Adrenal gland (tissue), 19 donors: ENCODE data around the gene HEXA. TPM values are rescaled to one million over a fixed set of nuclear protein-coding genes. Genes with fewer than 3 reads are reported as not detected.

Experiments
- DNase-seq, 7 donors: peaks; one replicate each; pipeline ENCODE4 v3.0.0-alpha.2; 2019 to 2020
- H3K27ac ChIP-seq, 5 donors: fragments of 200-600 bp; sonication (generic) in 4 of 5; 1 replicate in 3 of 5; 2 replicates in 2 of 5; pipeline versions ENCODE4 v1.5.1 to v1.8.0; 2016 to 2020; ENCODE audit warnings: mild to moderate bottlenecking in 1 of 5
- H3K27me3 ChIP-seq: fragments of 200-600 bp; 2 replicates; pipeline ENCODE4 v1.8.0; 2021
- H3K36me3 ChIP-seq, 2 donors: fragments of 200-600 bp; replicated peaks in 1 of 2; 1 replicate in 1 of 2; 2 replicates in 1 of 2; pipeline versions ENCODE4 v1.5.1 to v1.8.0; 2018 to 2022
- H3K4me1 ChIP-seq, 2 donors: fragments of 200-600 bp; replicated peaks in 1 of 2; 1 replicate in 1 of 2; 2 replicates in 1 of 2; pipeline versions ENCODE4 v1.5.1 to v1.8.0; 2018 to 2021
- H3K4me3 ChIP-seq, 4 donors: fragments of 200-600 bp; sonication (generic) in 3 of 4; one replicate each; pipeline ENCODE4 v1.5.1; 2016 to 2018
- H3K9me3 ChIP-seq, 3 donors: fragments of 200-600 bp; sonication (generic) in 1 of 3; replicated peaks in 1 of 3; 1 replicate in 2 of 3; 2 replicates in 1 of 3; pipeline versions ENCODE4 v1.5.1 to v1.8.0; 2016 to 2021
- POLR2A ChIP-seq, 2 donors: fragments of 450-650 bp; IDR thresholded peaks; one replicate each; pipeline ENCODE4 v1.6.1; 2017; ENCODE audit warnings: antibody characterized with exemption in 2 of 2, mild to moderate bottlenecking in 2 of 2, moderate library complexity in 1 of 2
- WGBS, 4 donors: extraction: QIAGEN DNeasy Blood & Tissue Kit in 2 of 4; methylation state at CpG; one replicate each; pipeline versions ENCODE4 v1.1.5 to v1.1.7; 2013 to 2017; 5-methylcytosine and 5-hydroxymethylcytosine counted together
- intact Hi-C, 2 donors: fragments of 100-400 bp; cut with DNase I; formaldehyde crosslinking; loops; one replicate each; pipeline versions ENCODE4 v1.14.1 to v1.15.0; 2022 to 2023
- long read RNA-seq, 10 donors: library from polyadenylated mRNA in 3 of 10; unstranded in 2 of 10; stranded (forward) in 1 of 10; transcript quantifications; one replicate each; pipeline ENCODE4 v2.0.0 and lab custom pipeline, GENCODE V29; 2021 to 2026
- polyA plus RNA-seq, 3 donors: library from polyadenylated mRNA; stranded (reverse); fragments of 200-250 nt in 2 of 3; fragments of 350-450 nt in 1 of 3; fragmentation: Illumina TruSeq in 1 of 3; extraction: RNeasy Lipid Tissue Mini Kit (QIAGEN cat#74804) in 1 of 3; gene quantifications; one replicate each; pipeline ENCODE4 v1.2.3, GENCODE V29; 2013 to 2014
- total RNA-seq, 9 donors: library from RNA; depleted of rRNA in 4 of 9; stranded (reverse); fragments of >200 nt in 4 of 9; fragments of 120-200 nt in 1 of 9; fragmentation: NEBNext Ultra II Directional in 1 of 9; extraction: Animal tissue kit (Norgen Biotek cat#: 25700) in 1 of 9; gene quantifications; one replicate each; pipeline versions ENCODE4 v1.1.0 to v1.2.4, GENCODE V29; 2013 to 2023
- TF ChIP-seq, protein P1 (sequence below), 6 experiments: fragments of 450-650 bp in 4 of 6; fragments of 200-600 bp in 2 of 6; sonication (generic) in 1 of 6; IDR thresholded peaks; 1 replicate in 5 of 6; 2 replicates in 1 of 6; pipeline versions ENCODE4 v1.5.1 to v1.8.0; 2016 to 2021; ENCODE audit warnings: antibody characterized with exemption in 6 of 6, mild to moderate bottlenecking in 2 of 6, moderate library complexity in 1 of 6
- donor health status: healthy with polysubstance abuse.
- donor health status: Bipolar disorder and iron deficiency.
- donor health status: DM: yes; HTN: yes; CAD: no.
- donor health status: DM: no; HTN: no; CAD: no.
- donor health status: DM: no; HTN: no; CAD: no.
- donor health status: DM: yes; HTN: yes; CAD: no.

The HEXA gene
- total RNA-seq (100 to 1,000 TPM in 8 of 9 donors, 10 to 100 TPM in 1; 82.2 to 219 (median 150) TPM), polyA plus RNA-seq (100 to 1,000 TPM in 2 of 3 donors, 10 to 100 TPM in 1; 80.1 to 372 (median 289) TPM)
- long read RNA-seq, donor 1, full-length matches to known transcripts, result 35 of 35 reads
- long read RNA-seq, donor 1, partial matches to known transcripts, result 0 of 35 reads
- long read RNA-seq, donor 1, other reads (novel, unspliced or antisense), result 0 of 35 reads
- long read RNA-seq, donor 2, full-length matches to known transcripts, result 11 of 11 reads
- long read RNA-seq, donor 2, partial matches to known transcripts, result 0 of 11 reads
- long read RNA-seq, donor 2, other reads (novel, unspliced or antisense), result 0 of 11 reads
- long read RNA-seq, donor 3, full-length matches to known transcripts, result 26 of 34 reads
- long read RNA-seq, donor 3, partial matches to known transcripts, result 8 of 34 reads
- long read RNA-seq, donor 3, other reads (novel, unspliced or antisense), result 0 of 34 reads
- long read RNA-seq, donor 4, full-length matches to known transcripts, result 118 of 135 reads
- long read RNA-seq, donor 4, partial matches to known transcripts, result 8 of 135 reads
- long read RNA-seq, donor 4, other reads (novel, unspliced or antisense), result 9 of 135 reads
- long read RNA-seq, donor 5, full-length matches to known transcripts, result 243 of 302 reads
- long read RNA-seq, donor 5, partial matches to known transcripts, result 6 of 302 reads
- long read RNA-seq, donor 5, other reads (novel, unspliced or antisense), result 53 of 302 reads
- long read RNA-seq, donor 6, full-length matches to known transcripts, result 83 of 95 reads
- long read RNA-seq, donor 6, partial matches to known transcripts, result 8 of 95 reads
- long read RNA-seq, donor 6, other reads (novel, unspliced or antisense), result 4 of 95 reads
- long read RNA-seq, donor 7, full-length matches to known transcripts, result 11 of 17 reads
- long read RNA-seq, donor 7, partial matches to known transcripts, result 6 of 17 reads
- long read RNA-seq, donor 7, other reads (novel, unspliced or antisense), result 0 of 17 reads
- long read RNA-seq, donor 8, full-length matches to known transcripts, result 40 of 40 reads
- long read RNA-seq, donor 8, partial matches to known transcripts, result 0 of 40 reads
- long read RNA-seq, donor 8, other reads (novel, unspliced or antisense), result 0 of 40 reads
- long read RNA-seq, donor 9, full-length matches to known transcripts, result 24 of 24 reads
- long read RNA-seq, donor 9, partial matches to known transcripts, result 0 of 24 reads
- long read RNA-seq, donor 9, other reads (novel, unspliced or antisense), result 0 of 24 reads
- long read RNA-seq, donor 10, full-length matches to known transcripts, result 20 of 20 reads
- long read RNA-seq, donor 10, partial matches to known transcripts, result 0 of 20 reads
- long read RNA-seq, donor 10, other reads (novel, unspliced or antisense), result 0 of 20 reads

DNA sequence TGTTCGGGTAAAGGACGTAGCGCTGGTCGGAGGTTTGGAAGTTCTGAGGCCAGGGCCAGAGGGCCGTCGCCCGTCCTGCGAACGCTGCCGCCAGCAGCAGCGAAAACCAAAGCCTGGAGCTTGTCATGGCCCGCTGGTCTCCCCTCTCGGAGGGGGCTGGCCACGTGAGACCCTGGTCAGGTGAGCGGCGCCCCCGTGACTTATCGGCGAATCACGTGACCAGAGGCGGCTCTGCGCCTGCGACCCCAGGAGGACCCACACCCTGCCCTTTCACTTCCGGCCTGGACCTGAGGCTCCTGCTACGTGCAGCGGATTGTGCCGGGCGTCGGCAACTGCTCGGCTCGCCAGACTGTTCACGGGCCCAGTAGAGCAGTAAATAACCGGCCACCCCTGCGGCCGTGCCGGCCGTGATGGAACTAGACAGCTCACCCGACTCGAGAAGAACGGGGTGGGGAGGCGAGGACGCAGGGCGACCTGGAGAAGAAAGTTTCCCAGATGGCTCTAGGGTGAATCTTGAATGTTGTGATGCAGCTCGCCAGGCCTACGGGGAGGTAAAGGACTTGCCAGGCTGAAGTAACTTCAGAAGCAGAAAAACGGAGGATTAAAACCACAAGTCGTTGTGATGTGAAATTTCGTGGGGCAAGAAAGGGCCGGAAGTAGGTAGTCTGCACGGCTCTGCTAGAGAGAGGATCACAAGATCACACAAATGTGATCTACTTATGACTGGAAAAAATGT is at the start of gene HEXA:
Gene HEXA (minus strand): TSS at position 169 of the 736 bp plus-strand sequence. CDS start 42 bp downstream, at position 127.
- Histone ChIP-seq H3K4me1 (peaks cover 7 to 48% of the 10 kb centered on the region in 2 donors), H3K27me3 (no peaks in the 10 kb centered on the region), H3K27ac (peak within 1 kb of the TSS; percentile 82 to 95 (median 87)), H3K36me3 (no peaks in the 10 kb centered on the region), H3K4me3 (peak within 1 kb of the TSS; percentile 70 to 80 (median 78)), H3K9me3 (no peaks in the 10 kb centered on the region)
- DNase-seq, result peak; percentile 97 to 98 (median 98)
- peak; percentile 73 to 90 for TF ChIP-seq POLR2A (IDR thresholded peaks at IDR 0.05)
- TF ChIP-seq, protein P1, sequence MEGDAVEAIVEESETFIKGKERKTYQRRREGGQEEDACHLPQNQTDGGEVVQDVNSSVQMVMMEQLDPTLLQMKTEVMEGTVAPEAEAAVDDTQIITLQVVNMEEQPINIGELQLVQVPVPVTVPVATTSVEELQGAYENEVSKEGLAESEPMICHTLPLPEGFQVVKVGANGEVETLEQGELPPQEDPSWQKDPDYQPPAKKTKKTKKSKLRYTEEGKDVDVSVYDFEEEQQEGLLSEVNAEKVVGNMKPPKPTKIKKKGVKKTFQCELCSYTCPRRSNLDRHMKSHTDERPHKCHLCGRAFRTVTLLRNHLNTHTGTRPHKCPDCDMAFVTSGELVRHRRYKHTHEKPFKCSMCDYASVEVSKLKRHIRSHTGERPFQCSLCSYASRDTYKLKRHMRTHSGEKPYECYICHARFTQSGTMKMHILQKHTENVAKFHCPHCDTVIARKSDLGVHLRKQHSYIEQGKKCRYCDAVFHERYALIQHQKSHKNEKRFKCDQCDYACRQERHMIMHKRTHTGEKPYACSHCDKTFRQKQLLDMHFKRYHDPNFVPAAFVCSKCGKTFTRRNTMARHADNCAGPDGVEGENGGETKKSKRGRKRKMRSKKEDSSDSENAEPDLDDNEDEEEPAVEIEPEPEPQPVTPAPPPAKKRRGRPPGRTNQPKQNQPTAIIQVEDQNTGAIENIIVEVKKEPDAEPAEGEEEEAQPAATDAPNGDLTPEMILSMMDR (IDR thresholded peaks at IDR 0.05), result no peak
- WGBS, 4 donors, result 0 to 1% (median 0%) methylated on average over 18 to 50 of the region's 50 CpGs
- intact Hi-C loops, result no loop called here

DNA sequence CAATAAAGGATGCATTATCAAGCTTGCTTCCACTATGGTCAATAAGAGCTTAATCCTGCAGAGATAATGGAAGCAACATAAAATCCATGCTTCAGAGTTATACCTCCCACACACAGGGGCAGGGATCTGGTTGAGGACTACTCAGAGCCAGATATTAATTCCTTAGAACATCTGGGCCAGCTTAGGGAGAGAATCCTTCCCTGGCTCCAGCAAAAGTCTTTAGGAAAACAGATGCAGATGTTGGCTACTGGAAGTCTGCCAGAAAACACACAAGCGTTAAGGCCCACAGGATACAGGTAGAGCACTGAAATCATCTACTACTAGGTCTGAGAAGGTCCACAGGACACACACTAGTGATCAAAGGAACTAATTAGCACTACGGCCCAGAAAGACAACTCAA is 47.4 kb upstream of the HEXA start:
- no peak for DNase-seq
- Histone ChIP-seq H3K4me1 (no peaks in the 10 kb centered on the region), H3K36me3 (no peaks in the 10 kb centered on the region), H3K27me3 (no peaks in the 10 kb centered on the region), H3K4me3 (no peak overlapping the region), H3K9me3 (peaks cover 0 to 12% (median 3%) of the 10 kb centered on the region in 3 donors), H3K27ac (no peak overlapping the region)
- no peak for TF ChIP-seq POLR2A (IDR thresholded peaks at IDR 0.05)
- TF ChIP-seq, protein P1 (IDR thresholded peaks at IDR 0.05), result no peak
- intact Hi-C loops, result no loop called here
- 52 to 78% (median 73%) methylated on average over 2 of the region's 2 CpGs for WGBS, 4 donors

DNA sequence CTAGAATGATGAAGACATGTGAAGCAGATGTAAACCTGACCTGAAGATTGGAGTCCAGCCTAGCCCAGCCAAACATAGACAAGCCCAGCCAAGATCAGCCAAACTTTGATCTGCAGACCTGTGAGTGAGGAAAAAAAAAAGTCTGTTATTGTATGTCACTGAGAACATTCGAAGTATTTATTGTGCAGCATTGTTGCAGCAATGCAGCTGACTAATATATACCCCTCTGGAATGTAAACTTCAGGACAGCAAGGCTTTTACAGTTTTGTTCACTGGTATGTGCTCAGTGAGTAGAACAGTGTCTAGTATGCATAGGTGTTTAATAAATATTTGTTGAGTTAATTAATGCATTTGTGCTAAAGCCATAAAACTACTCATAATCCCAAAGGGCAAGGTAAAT is 45.7 kb upstream of the HEXA start:
- no peaks in the 10 kb centered on the region for H3K4me1 ChIP-seq
- no peaks in the 10 kb centered on the region for H3K36me3 ChIP-seq
- no peak overlapping the region for H3K27ac ChIP-seq
- H3K27me3 ChIP-seq, result no peaks in the 10 kb centered on the region
- no peak for DNase-seq
- WGBS, 4 donors, result 41 to 57% (median 55%) methylated on average over 1 of the region's 1 CpG
- H3K9me3 ChIP-seq, result peaks cover 0 to 12% (median 3%) of the 10 kb centered on the region in 3 donors
- TF ChIP-seq, protein P1 (IDR thresholded peaks at IDR 0.05), result no peak
- no peak for TF ChIP-seq POLR2A (IDR thresholded peaks at IDR 0.05)
- no peak overlapping the region for H3K4me3 ChIP-seq
- intact Hi-C loops, result no loop called here
